ENCODE results near the gene IFFO2.

The IFFO2 gene

GRCh38 chr1:18934205-18935000 is 22.1 kb downstream of the IFFO2 start:
- no peak for DNase-seq

- no peak for DNase-seq
Measured at GRCh38 chr1:18932879-18933278, 23.6 kb downstream of the IFFO2 start.

- DNase-seq = no peak
Measured at GRCh38 chr1:18932387-18932786, 24.1 kb downstream of the IFFO2 start.

- DNase-seq = no peak
Measured at GRCh38 chr1:18931730-18932129, 24.7 kb downstream of the IFFO2 start.

GRCh38 chr1:18929686-18930085 is 26.8 kb downstream of the IFFO2 start:
- no peak for DNase-seq

- no peak for DNase-seq
Measured at GRCh38 chr1:18928985-18929384, 27.5 kb downstream of the IFFO2 start.

- DNase-seq = no peak
Measured at GRCh38 chr1:18928406-18928805, 28.1 kb downstream of the IFFO2 start.

- DNase-seq = no peak
Measured at GRCh38 chr1:18927654-18928272, 28.7 kb downstream of the IFFO2 start.

- DNase-seq = peak; percentile 34
Measured at GRCh38 chr1:18927082-18927653, 29.3 kb downstream of the IFFO2 start.

- DNase-seq = peak; percentile 74
Measured at GRCh38 chr1:18926315-18927081, 30.0 kb downstream of the IFFO2 start.

GRCh38 chr1:18925279-18925678 is 31.2 kb downstream of the IFFO2 start:
- DNase-seq = no peak

- no peak for DNase-seq
Measured at GRCh38 chr1:18924221-18924691, 32.2 kb downstream of the IFFO2 start.

GRCh38 chr1:18923756-18924211 is 32.7 kb downstream of the IFFO2 start:
- no peak for DNase-seq

GRCh38 chr1:18922848-18923755 is 33.4 kb downstream of the IFFO2 start:
- no peak for DNase-seq

GRCh38 chr1:18922319-18922726 is 34.2 kb downstream of the IFFO2 start:
- DNase-seq = no peak

- no peak for DNase-seq
Measured at GRCh38 chr1:18921516-18922251, 34.8 kb downstream of the IFFO2 start.

- DNase-seq = no peak
Measured at GRCh38 chr1:18920931-18921330, 35.5 kb downstream of the IFFO2 start.

GRCh38 chr1:18919956-18920355 is 36.5 kb downstream of the IFFO2 start:
- no peak for DNase-seq

- DNase-seq = no peak
Measured at GRCh38 chr1:18919197-18919905, 37.1 kb downstream of the IFFO2 start.

- no peak for DNase-seq
Measured at GRCh38 chr1:18918417-18918816, 38.1 kb downstream of the IFFO2 start.
